ENCODE results near the gene ZKSCAN2. TPM values are rescaled to one million over a fixed set of nuclear protein-coding genes. Genes with fewer than 3 reads are reported as not detected.

Gene ZKSCAN2
- total and polyA plus RNA-seq, 2 donors: 2.4 to 6.8 TPM

DNA sequence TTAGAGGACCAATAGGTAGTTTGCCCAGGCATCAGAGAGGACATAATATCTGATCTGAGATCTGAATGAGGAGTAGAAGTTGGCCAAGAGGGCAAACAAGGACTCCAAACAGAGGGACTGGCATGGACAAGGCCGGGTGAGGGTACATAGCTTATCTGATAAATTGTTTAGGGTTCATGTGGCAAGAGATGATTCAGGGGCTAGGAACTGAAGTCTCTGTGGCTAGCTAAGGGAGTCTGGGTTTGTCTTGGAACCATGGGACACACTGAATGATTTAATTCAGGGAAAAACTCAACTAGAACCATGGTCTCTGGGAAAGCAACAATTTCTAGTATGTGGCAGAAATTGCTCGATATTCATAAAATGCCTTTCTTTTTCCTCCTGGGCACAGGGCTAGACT lies 45.0 kb downstream of the ZKSCAN2 start:
- no peak for DNase-seq (ENCODE audit: extremely low spot score)
- Histone ChIP-seq H3K27ac (ENCODE audit: low read depth) (no peak overlapping the region), H3K4me1 (ENCODE audit: insufficient read depth) (no peaks in the 10 kb centered on the region), H3K36me3 (ENCODE audit: insufficient read depth) (no peaks in the 10 kb centered on the region), H3K4me3 (ENCODE audit: low read depth, low read length) (no peak overlapping the region)
- WGBS: 85% methylated on average over 2 of the region's 2 CpGs

DNA sequence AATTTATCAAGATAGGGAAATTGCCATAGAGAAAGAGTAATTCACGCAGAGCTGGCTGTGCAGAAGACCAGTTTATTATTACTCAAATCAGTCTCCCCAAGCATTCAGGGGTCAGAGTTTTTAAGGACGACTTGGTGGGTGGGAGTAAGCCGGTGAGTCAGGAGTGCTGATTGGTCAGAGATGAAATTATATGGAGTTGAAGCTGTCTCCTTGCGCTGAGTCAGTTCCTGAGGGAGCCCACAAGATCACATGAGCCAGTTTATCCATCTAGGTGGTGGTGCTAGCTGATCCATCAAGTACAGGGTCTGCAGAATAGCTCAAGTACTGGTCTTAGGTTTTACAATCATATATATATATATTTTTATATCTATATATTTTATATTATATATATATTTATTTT lies 46.9 kb downstream of the ZKSCAN2 start:
- no peak for DNase-seq (ENCODE audit: extremely low spot score)
- Histone ChIP-seq H3K36me3 (ENCODE audit: insufficient read depth) (no peaks in the 10 kb centered on the region), H3K27ac (ENCODE audit: low read depth) (no peak overlapping the region), H3K4me3 (ENCODE audit: low read depth, low read length) (no peak overlapping the region), H3K4me1 (ENCODE audit: insufficient read depth) (no peaks in the 10 kb centered on the region)
- 61% methylated on average over 4 of the region's 4 CpGs for WGBS

- Histone ChIP-seq H3K4me1 (ENCODE audit: insufficient read depth) (no peaks in the 10 kb centered on the region), H3K4me3 (ENCODE audit: low read depth, low read length) (no peak overlapping the region), H3K27ac (ENCODE audit: low read depth) (no peak overlapping the region), H3K36me3 (ENCODE audit: insufficient read depth) (no peaks in the 10 kb centered on the region)
- whole genome bisulfite sequencing: 96% methylated on average over 7 of the region's 7 CpGs
- DNase-seq (ENCODE audit: extremely low spot score): no peak
These were observed 58.2 kb downstream of the ZKSCAN2 start for GRCh38 chr16:25199457-25199856.

DNA sequence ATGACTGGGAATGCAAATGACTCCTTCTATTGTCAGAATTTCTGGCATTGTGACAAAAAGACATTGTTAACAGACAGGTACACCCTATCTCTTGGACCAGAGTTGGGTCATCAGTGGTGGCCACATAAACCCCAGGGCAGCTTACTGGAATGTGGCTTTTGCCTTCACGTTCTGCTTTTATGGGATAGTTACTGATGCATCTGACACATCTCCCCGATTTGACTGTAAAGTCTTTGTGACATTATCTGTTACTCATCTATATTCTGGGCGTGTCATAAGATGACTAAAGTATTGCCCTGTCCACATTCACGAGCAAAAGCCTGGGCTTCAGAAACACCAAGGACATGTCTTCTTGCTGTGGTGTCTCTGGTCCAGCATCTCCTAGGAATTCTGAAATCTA lies 59.6 kb downstream of the ZKSCAN2 start:
- DNase-seq (ENCODE audit: extremely low spot score): no peak
- Histone ChIP-seq H3K4me3 (ENCODE audit: low read depth, low read length) (no peak overlapping the region), H3K27ac (ENCODE audit: low read depth) (no peak overlapping the region), H3K4me1 (ENCODE audit: insufficient read depth) (no peaks in the 10 kb centered on the region), H3K36me3 (ENCODE audit: insufficient read depth) (no peaks in the 10 kb centered on the region)
- WGBS: 54% methylated on average over 4 of the region's 4 CpGs

GRCh38 chr16:25194273-25194878 lies 63.3 kb downstream of the ZKSCAN2 start:
- WGBS: 70% methylated on average over 7 of the region's 7 CpGs
- Histone ChIP-seq H3K36me3 (ENCODE audit: insufficient read depth) (no peaks in the 10 kb centered on the region), H3K27ac (ENCODE audit: low read depth) (no peak overlapping the region), H3K4me1 (ENCODE audit: insufficient read depth) (no peaks in the 10 kb centered on the region), H3K4me3 (ENCODE audit: low read depth, low read length) (no peak overlapping the region)
- no peak for DNase-seq (ENCODE audit: extremely low spot score)

GRCh38 chr16:25192096-25192495 lies 65.5 kb downstream of the ZKSCAN2 start:
- no peaks in the 10 kb centered on the region for H3K36me3 ChIP-seq (ENCODE audit: insufficient read depth)
- H3K4me1 ChIP-seq (ENCODE audit: insufficient read depth): no peaks in the 10 kb centered on the region
- 57% methylated on average over 6 of the region's 6 CpGs for WGBS
- H3K4me3 ChIP-seq (ENCODE audit: low read depth, low read length): no peak overlapping the region
- no peak overlapping the region for H3K27ac ChIP-seq (ENCODE audit: low read depth)
- no peak for DNase-seq (ENCODE audit: extremely low spot score)

DNA sequence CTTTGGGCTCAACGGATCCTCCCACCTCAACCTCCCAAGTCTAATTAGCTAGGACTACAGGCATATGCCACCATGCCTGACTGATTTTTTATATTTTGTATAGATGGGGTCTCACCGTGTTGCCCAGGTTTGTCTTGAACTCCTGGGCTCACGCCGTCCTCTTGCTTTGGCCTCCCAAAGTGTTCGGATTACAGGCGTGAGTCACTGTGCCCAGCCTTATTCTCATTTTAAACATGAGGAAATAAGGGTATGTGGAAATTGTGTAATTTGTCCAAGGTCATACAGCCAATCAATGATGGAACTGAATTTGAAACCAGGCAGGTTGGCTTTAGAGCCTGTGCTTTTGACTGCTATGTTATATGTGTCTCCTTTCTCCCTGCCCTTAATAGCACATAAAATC lies 68.3 kb downstream of the ZKSCAN2 start:
- no peak for DNase-seq (ENCODE audit: extremely low spot score)
- Histone ChIP-seq H3K27ac (ENCODE audit: low read depth) (no peak overlapping the region), H3K4me3 (ENCODE audit: low read depth, low read length) (no peak overlapping the region)

GRCh38 chr16:25187491-25187795 lies 70.2 kb downstream of the ZKSCAN2 start:
- DNase-seq (ENCODE audit: extremely low spot score): no peak
- no peaks in the 10 kb centered on the region for H3K4me1 ChIP-seq (ENCODE audit: insufficient read depth)
- no peak overlapping the region for H3K27ac ChIP-seq (ENCODE audit: low read depth)
- H3K4me3 ChIP-seq (ENCODE audit: low read depth, low read length): no peak overlapping the region
- WGBS: 95% methylated on average over 3 of the region's 3 CpGs
- no peaks in the 10 kb centered on the region for H3K36me3 ChIP-seq (ENCODE audit: insufficient read depth)

More for the DNA sequence above, 68.3 kb downstream of the ZKSCAN2 start:
- 96% methylated on average over 6 of the region's 6 CpGs for WGBS
- no peaks in the 10 kb centered on the region for H3K36me3 ChIP-seq (ENCODE audit: insufficient read depth)
- H3K4me1 ChIP-seq (ENCODE audit: insufficient read depth): no peaks in the 10 kb centered on the region

Other genes starting within 250 kb of the ZKSCAN2 start
- gene ARHGAP17, start 242.5 kb downstream of the ZKSCAN2 start, total RNA-seq: 55.6 TPM
- 30.9 TPM for gene ARHGAP17, start 242.5 kb downstream of the ZKSCAN2 start, polyA plus RNA-seq
- 19.0 TPM for gene LCMT1, start 146.1 kb downstream of the ZKSCAN2 start, total RNA-seq
- gene LCMT1, start 146.1 kb downstream of the ZKSCAN2 start, polyA plus RNA-seq: 24.3 TPM
- gene AQP8, start 40.9 kb downstream of the ZKSCAN2 start, total RNA-seq: not detected
- gene AQP8, start 40.9 kb downstream of the ZKSCAN2 start, polyA plus RNA-seq: not detected

Data from urinary bladder (tissue), 4 donors.